ENCODE measurements around the gene NDC80. TPM values are rescaled to one million over a fixed set of nuclear protein-coding genes. Genes with fewer than 3 reads are reported as not detected.

Gene NDC80
- total and polyA plus RNA-seq, 9 of the 15 experiments (the other 6 are each of a cell fraction or from before 2014, with no cell fraction given) = 65.2 to 97.9 (median 83.3) TPM

GRCh38 chr18:2572171-2572569 lies 813 bp downstream of the NDC80 start:
- H3K4me1 ChIP-seq (replicated peaks in 1 of 2; ENCODE audit: control insufficient read depth in 2 of 2, insufficient read depth in 2 of 2, low read length in 2 of 2) = peaks cover 10 to 18% of the 10 kb centered on the region in 2 experiments; a peak in 3 of 5 replicates
- intact Hi-C loops (cut with micrococcal nuclease) (loop anchor here (5.0 kb wide), 1 partner anchor 85 kb away; the partner anchor contains the start of gene SMCHD1), in situ Hi-C loops (cut with MboI) (no loop called here)
- no peaks in the 10 kb centered on the region for H3K9me1 ChIP-seq (ENCODE audit: control insufficient read depth, insufficient read depth, low read length)
- WGBS (ENCODE audit: insufficient coverage, low coverage, missing lambda C conversion rate) = 0% methylated on average over 1 of the region's 1 CpG
- H3K4me3 ChIP-seq = peak overlapping the region; percentile 61
- H3K9me3 ChIP-seq (replicated peaks; ENCODE audit: control insufficient read depth, insufficient read depth, low read depth, low read length) = no peaks in the 10 kb centered on the region
- ATAC-seq (peak; percentile 26), DNase-seq (ENCODE audit: extremely low read depth in 1 of 4, low spot score in 3 of 4) (peak in 2 of 4 experiments; percentile 27), FAIRE-seq (no peak)
- H3K79me2 ChIP-seq (ENCODE audit: control insufficient read depth, insufficient read depth, low read length) = peaks cover 78% of the 10 kb centered on the region
- ChIA-PET CTCF (ENCODE audit: low intra/inter-chr PET ratio) (no interaction called here), POLR2A (interaction anchor here (0.6 to 4.5 kb wide), 7 partner anchors 11 to 338 kb away, joined by 3 to 18 read pairs (median 3); no protein-coding TSS in a partner anchor)
- BruUV-seq (replicated peaks) = TSS peak; percentile 65
- H3K4me2 ChIP-seq (ENCODE audit: insufficient read depth, low read length) = peak overlapping the region; percentile 92
- peak overlapping the region; percentile 96 to 100 for H3K9ac ChIP-seq (ENCODE audit: insufficient read depth in 1 of 2, low read depth in 2 of 2, low read length in 2 of 2)
- peak overlapping the region; percentile 99 for H2AFZ ChIP-seq (ENCODE audit: low read depth, low read length)
- H3K27me3 ChIP-seq (ENCODE audit: control insufficient read depth in 2 of 2, insufficient read depth in 2 of 2, low read length in 2 of 2) = no peaks in the 10 kb centered on the region
- H4K20me1 ChIP-seq (replicated peaks; ENCODE audit: control insufficient read depth, insufficient read depth, low read length) = no peaks in the 10 kb centered on the region
- TF ChIP-seq TEAD4 (IDR thresholded peaks at IDR 0.05; ENCODE audit: low read length) (0 out of 2 replicates have a peak, but pooled peaks have one; percentile 9), TEAD4 (CRISPR knock-in tag; IDR thresholded peaks at IDR 0.05; ENCODE audit: borderline replicate concordance) (no peak), PRDM10 (IDR thresholded peaks at IDR 0.05; ENCODE audit: partially characterized antibody) (peak; percentile 63), SIN3B (IDR thresholded peaks at IDR 0.05; ENCODE audit: low read depth) (0 out of 2 replicates have a peak, but pooled peaks have one; percentile 4), CHD1 (IDR thresholded peaks at IDR 0.05; ENCODE audit: low read length) (peak; percentile 30), MIER1 (IDR thresholded peaks at IDR 0.05; ENCODE audit: low read depth) (no peak), EHMT2 (IDR thresholded peaks at IDR 0.05) (0 out of 2 replicates have a peak, but pooled peaks have one; percentile 2), RFX1 (IDR thresholded peaks at IDR 0.05) (peak; percentile 49), ILF3 (IDR thresholded peaks at IDR 0.05; ENCODE audit: borderline replicate concordance) (0 out of 2 replicates have a peak, but pooled peaks have one; percentile 78), ETV1 (tag; conservative IDR thresholded peaks at IDR 0.05; ENCODE audit: low read depth) (0 out of 2 replicates have a peak, but pooled peaks have one; percentile 17), ZBTB8A (IDR thresholded peaks at IDR 0.05; ENCODE audit: partially characterized antibody) (no peak), MEIS2 (IDR thresholded peaks at IDR 0.05; ENCODE audit: partially characterized antibody) (peak; percentile 2), SMARCE1 (IDR thresholded peaks at IDR 0.05) (no peak), ZC3H11A (IDR thresholded peaks at IDR 0.05; ENCODE audit: low read depth, low read length) (no peak), PKNOX1 (IDR thresholded peaks at IDR 0.05) (peak; percentile 73)
- peak overlapping the region; percentile 98 for H3K27ac ChIP-seq (ENCODE audit: extremely low read depth, low read depth, low read length)
- H3K36me3 ChIP-seq (ENCODE audit: control insufficient read depth, insufficient read depth, low read length) = peaks cover 31% of the 10 kb centered on the region

Data from K562 (cell line).